ENCODE measurements around the gene B3GALT6. TPM values are rescaled to one million over a fixed set of nuclear protein-coding genes. Genes with fewer than 3 reads are reported as not detected.

Gene B3GALT6
- total and polyA plus RNA-seq, 2 experiments from 2014 or later = 28.9 to 36.3 TPM

DNA sequence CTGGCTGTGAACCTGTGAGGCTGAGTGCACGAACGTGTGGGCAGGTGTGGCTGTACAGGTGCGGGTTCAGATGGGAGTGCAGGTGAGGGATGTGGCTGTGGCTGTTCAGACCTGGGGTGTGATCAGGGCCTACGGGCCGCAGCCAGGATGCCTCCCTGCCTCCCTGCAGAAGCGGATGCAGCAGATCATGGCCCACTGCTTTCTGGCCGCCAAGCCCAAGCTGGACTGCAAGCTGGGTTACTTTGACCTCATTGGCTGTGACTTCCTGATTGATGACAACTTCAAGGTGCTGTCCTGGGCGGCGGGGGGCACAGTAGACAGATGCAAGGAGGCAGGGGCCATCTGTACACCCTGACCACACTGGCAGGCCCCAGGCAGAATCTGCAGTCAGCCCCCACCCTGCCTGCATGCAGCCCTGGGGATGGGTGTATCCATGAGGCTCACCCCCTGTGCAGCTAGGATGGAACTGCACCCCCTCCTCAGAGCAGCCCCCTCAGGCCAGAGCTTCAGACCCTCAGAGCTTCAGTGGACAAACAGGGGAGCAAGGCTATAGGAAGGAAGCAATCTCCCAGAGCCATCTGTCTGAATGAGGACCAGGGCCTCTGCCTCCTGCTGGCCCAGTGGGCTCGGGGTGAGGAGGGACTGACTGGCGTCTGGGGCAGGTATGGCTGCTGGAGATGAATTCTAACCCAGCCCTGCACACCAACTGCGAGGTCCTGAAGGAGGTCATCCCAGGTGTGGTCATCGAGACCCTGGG, 35.4 kb upstream of the B3GALT6 start:
- H4K20me1 ChIP-seq (ENCODE audit: insufficient read depth, poor library complexity, severe bottlenecking) = no peaks in the 10 kb centered on the region
- no peak overlapping the region for H3K27ac ChIP-seq
- H3K4me1 ChIP-seq (ENCODE audit: insufficient read depth) = no peaks in the 10 kb centered on the region
- H3K36me3 ChIP-seq (replicated peaks; ENCODE audit: insufficient read depth, low read depth) = no peaks in the 10 kb centered on the region
- H2AFZ ChIP-seq = no peak overlapping the region
- no peak for DNase-seq (ENCODE audit: low spot score)
- no peaks in the 10 kb centered on the region for H3K9me3 ChIP-seq (ENCODE audit: low read depth)
- no peak overlapping the region for H3K4me2 ChIP-seq
- no peaks in the 10 kb centered on the region for H3K9me2 ChIP-seq (replicated peaks; ENCODE audit: insufficient read depth)
- no peaks in the 10 kb centered on the region for H3K27me3 ChIP-seq
- no peak overlapping the region for H3K4me3 ChIP-seq
- H3K79me2 ChIP-seq = no peaks in the 10 kb centered on the region
- 89% methylated on average over 13 of the region's 13 CpGs for WGBS (ENCODE audit: low lambda C conversion rate, missing lambda C conversion rate)
- TF ChIP-seq EZH2 (IDR thresholded peaks at IDR 0.05; ENCODE audit: borderline replicate concordance) (no peak), EZH2phosphoT487 (IDR thresholded peaks at IDR 0.05; ENCODE audit: low read depth, severe bottlenecking, unreplicated experiment) (no peak)
- TF ChIP-seq, protein P1, sequence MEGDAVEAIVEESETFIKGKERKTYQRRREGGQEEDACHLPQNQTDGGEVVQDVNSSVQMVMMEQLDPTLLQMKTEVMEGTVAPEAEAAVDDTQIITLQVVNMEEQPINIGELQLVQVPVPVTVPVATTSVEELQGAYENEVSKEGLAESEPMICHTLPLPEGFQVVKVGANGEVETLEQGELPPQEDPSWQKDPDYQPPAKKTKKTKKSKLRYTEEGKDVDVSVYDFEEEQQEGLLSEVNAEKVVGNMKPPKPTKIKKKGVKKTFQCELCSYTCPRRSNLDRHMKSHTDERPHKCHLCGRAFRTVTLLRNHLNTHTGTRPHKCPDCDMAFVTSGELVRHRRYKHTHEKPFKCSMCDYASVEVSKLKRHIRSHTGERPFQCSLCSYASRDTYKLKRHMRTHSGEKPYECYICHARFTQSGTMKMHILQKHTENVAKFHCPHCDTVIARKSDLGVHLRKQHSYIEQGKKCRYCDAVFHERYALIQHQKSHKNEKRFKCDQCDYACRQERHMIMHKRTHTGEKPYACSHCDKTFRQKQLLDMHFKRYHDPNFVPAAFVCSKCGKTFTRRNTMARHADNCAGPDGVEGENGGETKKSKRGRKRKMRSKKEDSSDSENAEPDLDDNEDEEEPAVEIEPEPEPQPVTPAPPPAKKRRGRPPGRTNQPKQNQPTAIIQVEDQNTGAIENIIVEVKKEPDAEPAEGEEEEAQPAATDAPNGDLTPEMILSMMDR (IDR thresholded peaks at IDR 0.05; ENCODE audit: poor library complexity) = no peak

DNA sequence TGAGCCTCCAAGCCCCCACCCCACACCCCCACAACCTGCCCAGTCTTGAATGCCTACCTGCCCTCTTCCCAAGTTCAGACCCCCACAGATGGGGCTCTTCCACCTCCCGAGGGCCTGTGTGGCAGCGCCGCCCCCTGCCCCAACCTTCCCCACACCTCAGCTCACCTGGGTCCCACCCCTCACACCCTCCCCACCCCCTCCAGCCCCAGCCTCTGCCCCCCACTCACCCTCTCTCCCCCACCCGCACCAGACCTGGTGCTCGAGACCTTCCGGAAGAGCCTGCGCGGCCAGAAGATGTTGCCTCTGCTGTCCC, 34.9 kb upstream of the B3GALT6 start:
- no peaks in the 10 kb centered on the region for H3K4me1 ChIP-seq (ENCODE audit: insufficient read depth)
- no peaks in the 10 kb centered on the region for H3K79me2 ChIP-seq
- DNase-seq (ENCODE audit: low spot score) = no peak
- H3K27ac ChIP-seq = no peak overlapping the region
- WGBS (ENCODE audit: low lambda C conversion rate, missing lambda C conversion rate) = 90% methylated on average over 5 of the region's 8 CpGs
- no peak for TF ChIP-seq EZH2 (IDR thresholded peaks at IDR 0.05; ENCODE audit: borderline replicate concordance)
- TF ChIP-seq, protein P1 (IDR thresholded peaks at IDR 0.05; ENCODE audit: poor library complexity) = no peak
- TF ChIP-seq EZH2phosphoT487 (IDR thresholded peaks at IDR 0.05; ENCODE audit: low read depth, severe bottlenecking, unreplicated experiment) = no peak
- H3K27me3 ChIP-seq = no peaks in the 10 kb centered on the region
- H3K4me3 ChIP-seq = no peak overlapping the region
- H4K20me1 ChIP-seq (ENCODE audit: insufficient read depth, poor library complexity, severe bottlenecking) = no peaks in the 10 kb centered on the region
- no peak overlapping the region for H3K4me2 ChIP-seq
- H3K9me3 ChIP-seq (ENCODE audit: low read depth) = no peaks in the 10 kb centered on the region
- H2AFZ ChIP-seq = no peak overlapping the region
- H3K36me3 ChIP-seq (replicated peaks; ENCODE audit: insufficient read depth, low read depth) = no peaks in the 10 kb centered on the region
- no peaks in the 10 kb centered on the region for H3K9me2 ChIP-seq (replicated peaks; ENCODE audit: insufficient read depth)

DNA sequence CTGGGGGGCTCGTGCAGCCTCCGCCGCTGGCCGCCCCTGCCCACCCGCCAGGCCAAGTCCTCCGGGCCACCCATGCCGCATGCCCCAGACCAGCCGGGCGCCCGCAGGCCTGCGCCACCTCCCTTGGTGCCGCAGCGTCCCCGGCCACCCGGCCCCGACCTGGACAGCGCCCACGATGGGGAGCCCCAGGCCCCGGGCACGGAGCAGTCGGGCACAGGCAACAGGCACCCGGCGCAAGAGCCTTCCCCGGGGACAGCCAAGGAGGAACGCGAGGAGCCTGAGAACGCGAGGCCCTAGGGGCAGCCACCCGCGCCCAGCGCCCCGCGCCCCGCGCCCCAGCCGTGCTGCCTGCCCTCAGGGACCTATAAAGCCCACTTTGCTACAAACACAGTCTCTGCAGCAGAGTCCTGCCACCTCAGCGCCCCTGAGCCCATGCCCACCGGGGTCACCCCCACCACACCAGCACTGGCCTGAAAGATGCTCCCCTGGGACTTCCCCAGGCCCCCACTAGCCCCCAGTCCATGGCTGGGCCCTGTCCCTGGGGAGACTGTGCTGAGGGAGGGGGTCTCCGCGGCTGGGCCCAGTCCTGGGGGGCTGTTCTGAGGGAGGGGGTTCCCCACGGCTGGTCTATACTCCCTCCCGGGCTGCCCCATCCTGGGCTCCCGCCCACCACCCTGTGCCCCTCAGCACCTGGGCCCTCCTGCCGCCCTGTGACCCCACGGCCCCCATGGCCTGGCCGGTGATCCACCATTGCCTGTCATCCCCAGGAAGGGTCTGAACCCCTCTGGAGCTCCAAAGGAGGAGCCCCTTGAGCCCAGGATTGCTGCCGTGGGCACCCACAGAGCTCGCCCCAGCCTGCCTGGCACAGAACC, 34.2 kb upstream of the B3GALT6 start:
- H3K27me3 ChIP-seq = no peaks in the 10 kb centered on the region
- TF ChIP-seq EZH2 (IDR thresholded peaks at IDR 0.05; ENCODE audit: borderline replicate concordance) (no peak), EZH2phosphoT487 (IDR thresholded peaks at IDR 0.05; ENCODE audit: low read depth, severe bottlenecking, unreplicated experiment) (no peak)
- TF ChIP-seq, protein P1 (IDR thresholded peaks at IDR 0.05; ENCODE audit: poor library complexity) = no peak
- no peak for DNase-seq (ENCODE audit: low spot score)
- H3K36me3 ChIP-seq (replicated peaks; ENCODE audit: insufficient read depth, low read depth) = no peaks in the 10 kb centered on the region
- no peaks in the 10 kb centered on the region for H3K9me2 ChIP-seq (replicated peaks; ENCODE audit: insufficient read depth)
- 95% methylated on average over 23 of the region's 48 CpGs for WGBS (ENCODE audit: low lambda C conversion rate, missing lambda C conversion rate)
- no peak overlapping the region for H3K27ac ChIP-seq
- H3K4me1 ChIP-seq (ENCODE audit: insufficient read depth) = no peaks in the 10 kb centered on the region
- no peak overlapping the region for H3K4me2 ChIP-seq
- no peaks in the 10 kb centered on the region for H3K79me2 ChIP-seq
- H3K9me3 ChIP-seq (ENCODE audit: low read depth) = no peaks in the 10 kb centered on the region
- no peaks in the 10 kb centered on the region for H4K20me1 ChIP-seq (ENCODE audit: insufficient read depth, poor library complexity, severe bottlenecking)
- H2AFZ ChIP-seq = no peak overlapping the region
- no peak overlapping the region for H3K4me3 ChIP-seq

All from hepatocyte (in vitro differentiated cells).